Activated naive CD8-positive, alpha-beta T cell treated with anti-CD3 and anti-CD28 coated beads for 36 hours (primary cell): ENCODE measurements around the gene ACIN1. TPM values are rescaled to one million over a fixed set of nuclear protein-coding genes. Genes with fewer than 3 reads are reported as not detected.

ENCODE experiments used
- DNase-seq: peaks from one replicate; pipeline ENCODE4 v3.0.0; 2021
- H3K27ac Mint-ChIP-seq: one replicate; pipeline ENCODE4 v1.8.0; 2022; ENCODE audit warnings: mild to moderate bottlenecking, moderate library complexity, mixed read lengths
- H3K27me3 Mint-ChIP-seq: one replicate; pipeline ENCODE4 v1.8.0; 2022; ENCODE audit warnings: mild to moderate bottlenecking, mixed read lengths
- H3K36me3 Mint-ChIP-seq: one replicate; pipeline ENCODE4 v1.8.0; 2021; ENCODE audit warnings: mild to moderate bottlenecking, mixed read lengths
- H3K4me1 Mint-ChIP-seq: one replicate; pipeline ENCODE4 v1.8.0; 2021; ENCODE audit warnings: mixed read lengths
- H3K4me3 Mint-ChIP-seq: one replicate; pipeline ENCODE4 v1.8.0; 2022; ENCODE audit warnings: mild to moderate bottlenecking, moderate library complexity, mixed read lengths
- H3K9me3 Mint-ChIP-seq: one replicate; pipeline ENCODE4 v1.8.0; 2022; ENCODE audit warnings: mixed read lengths
- total RNA-seq, 2 experiments: library from RNA; stranded (reverse); gene quantifications; one replicate each; pipeline ENCODE4 v1.2.3, GENCODE V29; 2021

ACIN1 gene
- total RNA-seq, 2 experiments from 2014 or later = 160 to 174 TPM

GRCh38 chr14:23102801-23103200 is 7.9 kb upstream of the ACIN1 start:
- Mint-ChIP-seq H3K36me3 (peaks cover 8% of the 10 kb centered on the region), H3K27me3 (no peaks in the 10 kb centered on the region), H3K4me3 (no peak overlapping the region), H3K9me3 (no peaks in the 10 kb centered on the region), H3K27ac (no peak overlapping the region), H3K4me1 (peaks cover under 1% of the 10 kb centered on the region)
- no peak for DNase-seq

GRCh38 chr14:23101986-23102625 is 7.2 kb upstream of the ACIN1 start:
- no peak overlapping the region for H3K27ac Mint-ChIP-seq

DNA sequence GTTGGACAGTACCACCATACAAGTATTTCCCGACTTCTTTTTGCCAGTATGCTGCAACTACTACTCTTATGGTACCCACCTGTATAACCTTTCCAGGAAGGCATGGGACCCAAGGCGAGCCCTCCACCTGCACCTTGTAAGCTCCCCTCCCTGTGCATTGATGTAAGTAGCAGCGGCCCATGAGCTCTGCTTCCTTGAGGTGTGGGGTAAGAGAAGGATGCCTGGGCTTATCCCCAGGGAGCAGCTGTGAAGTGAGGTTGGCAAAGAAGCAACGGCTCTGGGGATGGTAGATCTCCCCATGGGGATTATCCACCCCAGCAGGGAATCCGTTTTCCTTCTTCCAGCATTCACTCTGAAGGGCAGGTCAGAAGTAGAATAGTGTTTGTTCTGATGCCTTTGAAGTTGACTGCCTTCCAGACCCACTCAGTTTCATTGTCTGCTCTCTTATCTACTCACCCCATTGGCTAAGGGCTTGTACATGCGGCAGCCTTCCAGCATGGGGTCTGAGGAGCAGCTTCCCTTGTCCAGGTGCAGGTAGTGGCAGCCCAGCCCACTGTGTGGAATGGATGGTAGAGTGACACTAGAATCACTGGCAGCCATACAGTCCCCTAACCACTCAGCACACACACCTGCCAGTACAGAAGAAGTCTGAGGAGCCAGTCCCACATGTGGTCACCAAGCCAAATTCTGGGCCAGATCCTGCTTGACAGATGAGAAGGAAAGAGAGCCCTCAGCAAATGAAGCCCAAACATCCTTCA is 6.5 kb upstream of the ACIN1 start:
- H3K4me3 Mint-ChIP-seq = no peak overlapping the region
- peaks cover 22% of the 10 kb centered on the region for H3K36me3 Mint-ChIP-seq
- H3K4me1 Mint-ChIP-seq = peaks cover 15% of the 10 kb centered on the region
- no peak overlapping the region for H3K27ac Mint-ChIP-seq
- H3K27me3 Mint-ChIP-seq = no peaks in the 10 kb centered on the region
- no peak for DNase-seq
- H3K9me3 Mint-ChIP-seq = no peaks in the 10 kb centered on the region

More at GRCh38 chr14:23101986-23102625, 7.2 kb upstream of the ACIN1 start:
- DNase-seq = no peak
- Mint-ChIP-seq H3K4me1 (peaks cover 8% of the 10 kb centered on the region), H3K4me3 (no peak overlapping the region), H3K36me3 (peaks cover 15% of the 10 kb centered on the region), H3K9me3 (no peaks in the 10 kb centered on the region), H3K27me3 (no peaks in the 10 kb centered on the region)

GRCh38 chr14:23099212-23099861 is 4.4 kb upstream of the ACIN1 start:
- peaks cover 22% of the 10 kb centered on the region for H3K36me3 Mint-ChIP-seq
- peaks cover 15% of the 10 kb centered on the region for H3K4me1 Mint-ChIP-seq
- no peaks in the 10 kb centered on the region for H3K27me3 Mint-ChIP-seq
- no peak for DNase-seq
- no peak overlapping the region for H3K27ac Mint-ChIP-seq
- H3K4me3 Mint-ChIP-seq = no peak overlapping the region
- no peaks in the 10 kb centered on the region for H3K9me3 Mint-ChIP-seq

GRCh38 chr14:23097786-23098185 is 2.9 kb upstream of the ACIN1 start:
- no peak overlapping the region for H3K4me3 Mint-ChIP-seq
- H3K4me1 Mint-ChIP-seq = peaks cover 22% of the 10 kb centered on the region
- H3K27ac Mint-ChIP-seq = no peak overlapping the region
- H3K27me3 Mint-ChIP-seq = no peaks in the 10 kb centered on the region
- no peak for DNase-seq
- H3K36me3 Mint-ChIP-seq = peaks cover 22% of the 10 kb centered on the region
- H3K9me3 Mint-ChIP-seq = no peaks in the 10 kb centered on the region

- peaks cover 31% of the 10 kb centered on the region for H3K36me3 Mint-ChIP-seq
- H3K27ac Mint-ChIP-seq = no peak within 1 kb of the TSS
- no peak within 1 kb of the TSS for H3K4me3 Mint-ChIP-seq
- H3K9me3 Mint-ChIP-seq = no peaks in the 10 kb centered on the region
- peaks cover 30% of the 10 kb centered on the region for H3K4me1 Mint-ChIP-seq
- DNase-seq = peak; percentile 98
- H3K27me3 Mint-ChIP-seq = no peaks in the 10 kb centered on the region
These were observed 516 bp upstream of the ACIN1 start, which contains the start of gene C14orf119 for GRCh38 chr14:23095196-23096108. Gene C14orf119 (plus strand): TSS chr14:23095505. CDS start chr14:23097659, 2,154 bp downstream.

- H3K9me3 Mint-ChIP-seq = no peaks in the 10 kb centered on the region
- H3K27me3 Mint-ChIP-seq = no peaks in the 10 kb centered on the region
- H3K36me3 Mint-ChIP-seq = peaks cover 35% of the 10 kb centered on the region
- DNase-seq = no peak
- no peak overlapping the region for H3K27ac Mint-ChIP-seq
- H3K4me1 Mint-ChIP-seq = peaks cover 36% of the 10 kb centered on the region
- H3K4me3 Mint-ChIP-seq = no peak overlapping the region
These were observed 808 bp downstream of the ACIN1 start for GRCh38 chr14:23093991-23094665.

DNA sequence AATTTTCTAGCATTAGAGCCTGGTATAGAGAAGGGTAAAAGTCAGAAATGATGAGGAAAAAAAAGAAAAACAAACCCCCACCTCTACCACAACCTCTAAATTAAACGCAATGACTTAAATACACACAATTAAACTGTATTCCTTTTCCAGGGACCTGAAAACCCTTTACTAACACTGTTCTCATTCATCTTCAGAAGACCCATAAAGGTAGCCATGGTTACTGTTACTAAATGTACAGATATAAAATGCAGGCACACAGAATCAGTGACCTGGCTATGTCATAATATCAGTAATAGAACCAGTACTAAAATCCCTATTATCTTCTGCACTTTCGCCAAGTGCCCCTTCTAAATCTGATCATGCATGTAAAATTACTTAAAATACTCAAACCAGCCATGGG is 1.4 kb downstream of the ACIN1 start:
- Mint-ChIP-seq H3K27me3 (no peaks in the 10 kb centered on the region), H3K27ac (no peak overlapping the region), H3K4me1 (peaks cover 36% of the 10 kb centered on the region), H3K4me3 (no peak overlapping the region), H3K9me3 (no peaks in the 10 kb centered on the region), H3K36me3 (peaks cover 34% of the 10 kb centered on the region)
- no peak for DNase-seq

- Mint-ChIP-seq H3K27me3 (no peaks in the 10 kb centered on the region), H3K27ac (no peak overlapping the region), H3K36me3 (peaks cover 30% of the 10 kb centered on the region), H3K9me3 (no peaks in the 10 kb centered on the region), H3K4me3 (no peak overlapping the region), H3K4me1 (peaks cover 38% of the 10 kb centered on the region)
- DNase-seq = no peak
These were observed 1.8 kb downstream of the ACIN1 start for GRCh38 chr14:23093104-23093503.

DNA sequence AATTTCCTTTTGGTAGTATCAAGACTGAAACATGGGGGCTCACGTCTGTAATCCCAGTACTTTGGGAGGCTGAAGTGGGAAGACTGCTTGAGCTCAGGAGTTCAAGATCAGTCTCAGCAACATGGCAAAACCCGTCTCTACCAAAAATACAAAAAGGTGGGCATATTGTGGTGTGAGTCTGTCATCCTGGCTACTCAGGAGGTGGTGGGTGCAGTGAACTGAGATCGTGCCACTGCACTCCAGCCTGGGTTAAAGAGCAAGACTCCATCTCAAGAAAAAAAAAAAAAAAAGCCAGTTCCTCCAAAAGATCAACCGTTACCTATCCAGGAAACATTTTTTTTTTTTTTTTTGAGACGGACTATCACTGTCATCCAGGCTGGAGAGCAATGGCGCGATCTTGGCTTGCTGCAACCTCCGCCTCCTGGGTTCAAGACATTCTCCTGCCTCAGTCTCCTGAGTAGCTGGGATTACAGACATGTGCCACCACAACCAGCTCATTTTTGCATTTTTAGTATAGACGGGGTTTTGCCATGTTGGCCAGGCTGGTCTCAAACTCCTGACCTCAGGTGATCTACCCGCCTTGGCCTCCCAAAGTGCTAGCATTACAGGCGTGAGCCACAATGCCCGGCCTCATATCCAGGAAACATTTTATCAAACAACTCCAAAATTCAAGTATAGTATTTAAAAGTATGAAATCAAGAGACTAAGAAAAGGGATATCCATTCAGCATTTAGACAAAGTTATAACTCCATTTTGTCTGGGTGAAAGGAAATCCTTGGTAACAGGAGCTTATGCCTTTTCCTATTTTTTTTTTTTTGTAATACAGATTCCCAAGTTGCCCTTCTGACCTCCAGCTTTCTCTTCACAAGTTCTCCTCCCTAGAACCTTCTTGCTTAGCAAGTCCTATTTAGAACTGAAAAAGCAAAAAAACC is 3.4 kb downstream of the ACIN1 start:
- no peaks in the 10 kb centered on the region for H3K27me3 Mint-ChIP-seq
- no peak overlapping the region for H3K4me3 Mint-ChIP-seq
- H3K27ac Mint-ChIP-seq = peak overlapping the region; percentile 28
- peaks cover 34% of the 10 kb centered on the region for H3K4me1 Mint-ChIP-seq
- peaks cover 26% of the 10 kb centered on the region for H3K36me3 Mint-ChIP-seq
- DNase-seq = no peak
- H3K9me3 Mint-ChIP-seq = no peaks in the 10 kb centered on the region

DNA sequence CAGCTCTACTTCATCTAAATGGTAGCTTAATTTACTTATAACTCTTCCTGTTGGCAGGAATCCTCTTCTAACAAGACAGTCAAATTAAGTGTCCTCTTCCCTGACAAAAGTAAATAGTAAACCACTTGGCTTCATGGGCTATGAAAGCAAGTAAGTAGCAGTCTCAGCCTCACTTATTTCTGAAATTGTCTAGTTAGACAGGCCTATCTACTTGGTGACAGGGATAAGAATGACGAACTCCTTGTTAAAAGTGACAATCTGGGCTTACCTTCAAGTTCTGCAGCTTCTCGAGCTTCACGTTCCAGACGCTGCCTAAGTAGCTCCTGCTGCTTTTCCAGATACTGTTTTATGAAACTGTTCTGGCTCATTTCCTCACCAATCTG is 4.7 kb downstream of the ACIN1 start:
- Mint-ChIP-seq H3K27me3 (no peaks in the 10 kb centered on the region), H3K9me3 (no peaks in the 10 kb centered on the region), H3K4me3 (no peak overlapping the region), H3K36me3 (peaks cover 26% of the 10 kb centered on the region), H3K27ac (peak overlapping the region; percentile 43), H3K4me1 (peaks cover 40% of the 10 kb centered on the region)
- no peak for DNase-seq

- Mint-ChIP-seq H3K27me3 (no peaks in the 10 kb centered on the region), H3K27ac (peak overlapping the region; percentile 55), H3K4me1 (peaks cover 43% of the 10 kb centered on the region), H3K36me3 (peaks cover 26% of the 10 kb centered on the region), H3K4me3 (no peak overlapping the region), H3K9me3 (no peaks in the 10 kb centered on the region)
- no peak for DNase-seq
These were observed 5.3 kb downstream of the ACIN1 start for GRCh38 chr14:23089498-23090253.

DNA sequence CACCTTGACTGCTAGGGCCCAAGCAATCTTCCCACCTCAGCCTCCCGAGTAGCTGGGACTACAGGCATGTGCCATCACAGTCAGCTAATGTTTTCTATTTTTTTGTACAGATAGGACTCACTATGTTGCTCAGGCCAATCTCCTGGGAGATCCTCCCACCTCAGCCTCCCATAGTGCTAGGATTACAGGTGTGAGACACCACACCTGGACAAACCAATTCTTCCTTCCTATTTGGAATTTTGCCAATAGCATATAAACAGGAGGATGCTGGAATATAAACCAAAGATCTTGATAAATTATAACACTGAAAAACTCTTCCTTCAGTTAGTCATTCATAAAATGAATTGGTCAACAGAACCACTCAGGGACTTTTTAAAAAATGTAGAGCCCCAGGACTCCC is 8.4 kb downstream of the ACIN1 start:
- peaks cover 18% of the 10 kb centered on the region for H3K36me3 Mint-ChIP-seq
- no peaks in the 10 kb centered on the region for H3K27me3 Mint-ChIP-seq
- no peaks in the 10 kb centered on the region for H3K9me3 Mint-ChIP-seq
- H3K27ac Mint-ChIP-seq = no peak overlapping the region
- H3K4me1 Mint-ChIP-seq = peaks cover 30% of the 10 kb centered on the region
- no peak for DNase-seq
- H3K4me3 Mint-ChIP-seq = no peak overlapping the region
